CD4-positive, alpha-beta T cell treated with Interleukin-10 for 1 hour (primary cell): ENCODE results near the gene LIPN.

Experiments
- DNase-seq: peaks from one replicate; pipeline ENCODE4 v3.0.0-alpha.2; 2020

LIPN gene

DNA sequence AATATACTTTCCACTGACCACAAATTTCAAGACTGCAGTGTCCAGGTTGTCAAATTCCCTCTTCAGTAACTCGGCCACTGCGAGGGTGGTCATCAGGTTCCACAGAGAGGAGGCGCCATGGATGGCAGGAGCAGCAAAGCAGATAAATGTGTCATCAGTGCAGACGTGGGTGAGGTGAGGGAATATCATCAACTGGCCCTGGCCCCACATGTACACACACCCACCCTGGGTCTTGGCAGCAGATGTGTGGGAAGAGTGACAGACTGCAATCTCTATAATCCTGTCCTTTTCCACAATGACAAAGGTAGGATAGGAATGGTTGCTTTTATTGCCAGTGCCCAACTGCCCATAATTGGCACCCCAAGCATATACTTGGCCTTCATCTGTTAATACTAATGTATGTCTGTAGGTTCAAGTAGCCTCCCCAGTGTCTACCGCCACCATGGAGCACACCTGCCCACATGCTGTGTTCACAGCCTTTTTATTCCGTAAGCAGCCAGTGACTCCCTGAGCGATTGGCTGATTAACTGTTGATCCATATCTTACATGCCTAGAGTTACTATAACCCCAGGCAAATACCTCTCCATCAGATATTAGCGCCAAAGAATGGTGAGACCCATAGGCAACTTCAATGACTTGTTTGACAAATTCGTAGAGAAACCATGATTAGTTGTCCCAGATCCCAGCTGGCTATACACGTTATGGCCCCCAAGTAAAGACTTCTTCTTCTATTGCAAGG, 26.4 kb downstream of the LIPN start:
- DNase-seq = no peak

DNA sequence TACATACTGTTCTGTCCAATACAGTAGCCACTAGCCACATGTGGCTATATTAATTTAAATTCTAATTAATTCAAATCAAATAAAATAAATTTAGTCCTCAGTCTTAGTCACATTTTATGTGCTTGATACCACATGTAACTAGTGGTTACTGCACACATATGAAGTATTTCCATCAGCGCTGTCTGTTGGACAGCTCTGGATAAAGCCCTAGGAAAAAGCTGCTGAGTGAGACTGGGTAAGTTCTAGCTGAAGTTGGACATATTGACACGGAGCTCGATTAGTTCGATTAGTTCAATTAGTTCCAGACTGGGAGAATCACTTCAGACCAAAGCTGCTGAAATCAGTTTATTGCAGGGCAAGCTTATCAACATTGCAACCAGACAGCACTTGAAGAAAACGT, 27.6 kb downstream of the LIPN start:
- no peak for DNase-seq

DNA sequence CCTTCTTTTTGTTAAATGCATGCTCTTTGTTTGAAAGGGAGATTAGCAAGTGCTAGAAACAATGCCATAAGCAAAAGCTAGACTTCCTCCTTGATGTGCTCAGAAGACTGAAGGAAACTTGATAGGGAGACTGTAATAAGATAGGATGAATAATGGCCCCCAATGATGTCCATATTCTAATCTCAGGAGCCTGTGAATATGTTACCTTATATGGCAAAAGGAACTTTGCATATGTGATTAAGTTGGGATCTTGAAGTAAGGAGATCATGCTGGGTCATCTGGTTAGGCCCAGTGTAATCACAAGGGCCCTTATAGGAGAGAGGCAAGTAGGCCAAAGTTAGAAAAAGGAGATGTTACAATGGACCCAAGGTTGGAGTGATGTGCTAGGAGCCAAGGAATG, 29.1 kb downstream of the LIPN start:
- no peak for DNase-seq

DNA sequence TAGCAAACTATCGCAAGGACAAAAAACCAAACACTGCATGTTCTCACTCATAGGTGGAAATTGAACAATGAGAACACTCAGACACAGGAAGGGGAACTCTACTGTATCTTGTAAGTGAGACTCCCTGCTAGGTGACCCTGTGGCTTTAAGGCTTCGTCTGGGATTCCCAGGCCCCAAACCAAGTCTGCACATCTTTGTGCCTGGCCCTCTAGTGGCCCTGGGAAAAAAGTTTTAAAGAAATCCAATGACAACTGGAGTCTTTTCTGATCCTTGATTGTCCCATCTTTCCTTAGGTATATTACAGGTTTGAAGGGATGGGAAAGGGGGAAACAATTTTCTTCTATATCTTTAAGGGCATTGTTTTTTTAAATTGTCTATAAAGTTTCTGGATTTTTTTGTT, 32.1 kb downstream of the LIPN start:
- DNase-seq = no peak

DNA sequence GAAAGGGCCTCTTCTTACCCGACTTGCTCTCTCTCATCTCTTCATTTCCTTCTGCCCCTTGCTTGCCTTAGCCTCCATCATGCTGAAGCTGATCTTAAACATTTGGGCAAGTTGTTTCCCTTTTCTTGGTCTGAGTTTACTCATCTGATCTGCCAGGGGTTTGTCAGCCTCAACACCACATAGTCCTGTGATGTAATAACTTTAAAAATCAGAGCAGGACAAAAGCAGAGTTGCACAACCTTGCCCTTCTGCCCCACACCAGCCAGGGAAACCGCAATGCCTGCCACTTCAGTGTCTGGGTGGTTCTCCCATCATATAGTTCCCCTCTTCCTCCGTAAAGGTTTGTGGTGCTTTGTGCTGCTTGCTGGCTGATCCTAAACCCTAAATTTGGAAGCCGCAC, 32.8 kb downstream of the LIPN start:
- DNase-seq = peak; percentile 18

DNA sequence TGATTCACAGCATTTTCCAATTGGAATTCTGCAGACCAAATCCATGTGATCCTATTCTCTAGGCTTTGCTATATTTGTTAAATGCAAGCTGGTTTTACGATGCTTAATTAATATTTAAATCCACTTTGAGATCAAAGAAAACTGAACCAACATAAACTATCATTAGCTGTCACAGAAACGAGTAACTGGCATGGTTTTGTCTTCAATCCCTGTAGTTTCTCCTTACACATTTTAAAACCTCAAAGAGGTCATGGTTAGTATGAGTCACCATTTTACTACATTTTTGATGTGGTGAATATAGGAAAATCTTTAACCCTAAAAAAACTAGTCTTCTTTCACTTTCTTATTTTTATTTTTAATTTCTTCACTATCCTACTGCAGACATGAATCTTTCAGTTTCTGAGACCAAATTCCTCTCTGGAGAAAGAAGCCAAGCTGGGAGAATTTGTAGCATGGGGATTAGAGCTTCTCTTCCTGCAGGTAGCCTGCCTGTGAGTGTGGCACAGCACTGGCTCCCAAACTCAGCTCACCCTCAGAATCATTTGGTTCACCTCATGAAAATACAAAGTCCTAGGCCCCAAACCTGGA, 34.0 kb downstream of the LIPN start:
- peak; percentile 13 for DNase-seq

DNA sequence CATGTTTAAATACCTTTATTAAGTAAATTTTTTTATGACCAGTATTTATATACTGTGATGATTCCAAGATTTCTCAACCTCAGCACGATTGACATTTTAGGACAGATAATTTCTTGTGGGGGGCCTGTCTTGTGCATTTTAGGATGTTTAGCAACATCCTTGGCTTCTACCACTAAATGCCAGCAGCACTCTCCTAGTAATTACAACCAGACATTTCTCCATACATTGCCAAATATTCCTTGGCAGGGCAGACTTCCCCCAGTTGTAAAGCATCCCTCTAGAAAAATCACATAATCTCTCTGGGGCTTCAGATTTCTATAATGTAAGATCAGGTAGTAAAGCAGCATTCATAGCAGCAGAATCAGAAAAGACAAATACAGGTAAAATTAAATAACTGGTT, 34.9 kb downstream of the LIPN start:
- no peak for DNase-seq

DNA sequence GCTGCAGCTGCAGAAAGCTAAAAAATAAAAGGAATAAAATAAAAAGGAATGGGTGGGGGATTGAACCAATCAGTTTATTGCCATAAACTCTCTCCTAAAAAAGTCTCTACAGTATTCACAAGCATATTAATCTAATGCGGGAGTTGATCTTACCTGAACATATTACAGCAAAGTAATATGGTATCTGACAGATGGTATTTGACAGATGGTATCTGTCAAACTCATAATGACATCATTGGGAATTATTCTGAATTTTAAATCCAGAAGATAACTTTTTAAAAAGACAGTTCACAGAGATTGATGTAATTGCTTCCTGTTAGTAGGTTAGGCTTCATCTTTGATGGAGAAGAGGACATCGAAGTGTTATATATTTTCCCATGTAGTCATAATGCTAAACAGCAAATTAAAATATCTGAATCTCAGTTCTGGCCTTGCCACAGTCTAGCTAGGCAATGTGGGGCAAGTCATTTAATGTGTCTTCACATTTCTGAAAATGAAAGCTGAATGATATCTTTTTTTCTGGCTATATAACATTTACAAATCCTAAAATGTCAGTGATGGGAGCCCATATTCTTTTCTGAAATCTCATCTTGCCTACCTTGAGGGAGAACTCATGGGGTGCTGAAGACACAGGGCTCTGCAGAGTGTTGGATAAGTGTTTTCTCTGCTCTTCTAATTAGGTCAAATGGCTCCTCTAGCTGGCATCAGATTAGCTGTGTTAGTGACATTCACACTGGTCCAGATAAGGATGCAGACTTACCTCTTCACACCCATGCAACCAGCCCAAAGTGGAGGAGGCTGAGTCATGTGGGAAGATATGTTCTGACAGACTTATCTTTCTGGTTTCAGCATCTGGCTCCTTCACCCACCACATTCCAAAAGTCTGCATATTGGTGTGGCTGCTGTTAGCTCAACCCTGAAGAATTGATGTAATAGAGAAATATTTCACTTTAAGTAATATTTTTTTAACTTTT, 40.6 kb downstream of the LIPN start:
- no peak for DNase-seq

DNA sequence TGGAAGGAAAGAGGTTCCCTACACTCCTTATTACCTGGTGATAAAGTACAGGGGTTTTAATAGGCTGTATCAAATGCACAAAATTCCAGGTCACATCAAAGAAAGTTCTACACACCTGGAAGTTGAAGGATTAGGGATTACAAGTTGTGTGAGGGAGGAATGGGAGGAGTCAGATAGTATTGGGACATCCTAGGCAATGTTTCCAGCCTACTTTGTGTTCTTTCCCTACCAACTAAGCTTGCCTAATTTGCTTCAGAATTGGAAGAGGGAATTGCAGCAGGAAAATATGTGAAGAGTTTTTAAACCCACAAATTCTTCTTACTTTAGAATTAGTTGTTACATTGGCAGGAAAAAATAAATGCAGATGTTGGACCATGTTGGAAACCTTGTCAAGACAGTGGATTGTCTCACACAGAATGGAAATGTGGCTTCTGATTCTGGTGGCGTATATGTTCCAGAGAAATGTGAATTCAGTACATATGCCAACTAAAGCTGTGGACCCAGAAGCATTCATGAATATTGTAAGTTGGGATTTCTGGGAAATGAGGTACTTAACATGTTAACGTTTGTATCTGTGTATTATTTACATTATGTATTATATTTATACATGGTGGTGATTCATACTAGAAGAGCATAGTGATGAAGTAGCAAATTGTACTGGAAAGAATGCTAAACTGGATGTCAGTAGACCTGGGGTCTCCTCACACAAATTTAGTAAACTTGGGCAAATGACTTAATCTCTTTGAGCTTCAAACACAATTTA, 42.9 kb downstream of the LIPN start, which contains the start of gene LIPM:
Gene LIPM, plus strand, starts transcription at position 208 of the 763 bp plus-strand sequence. Its CDS starts 167 bp downstream, at position 375.
- no peak for DNase-seq

DNA sequence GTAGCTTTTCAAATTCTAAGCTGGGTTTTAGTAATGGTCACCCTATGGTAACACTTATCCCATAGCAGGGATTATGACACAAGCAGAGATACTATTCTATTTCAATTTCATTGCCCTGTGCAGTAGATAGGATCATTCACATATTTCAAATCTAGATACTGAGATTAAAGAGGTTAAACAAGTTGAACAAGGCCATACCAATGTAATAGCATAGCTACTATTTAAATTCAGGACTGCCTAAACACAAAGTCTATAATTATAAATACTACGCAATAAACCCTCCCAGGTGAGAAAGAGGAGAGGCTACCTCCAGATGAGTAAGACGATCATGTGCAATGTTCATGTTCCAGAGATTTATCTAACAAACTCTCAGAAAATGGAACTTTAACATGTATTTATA, 43.8 kb downstream of the LIPN start:
- no peak for DNase-seq

DNA sequence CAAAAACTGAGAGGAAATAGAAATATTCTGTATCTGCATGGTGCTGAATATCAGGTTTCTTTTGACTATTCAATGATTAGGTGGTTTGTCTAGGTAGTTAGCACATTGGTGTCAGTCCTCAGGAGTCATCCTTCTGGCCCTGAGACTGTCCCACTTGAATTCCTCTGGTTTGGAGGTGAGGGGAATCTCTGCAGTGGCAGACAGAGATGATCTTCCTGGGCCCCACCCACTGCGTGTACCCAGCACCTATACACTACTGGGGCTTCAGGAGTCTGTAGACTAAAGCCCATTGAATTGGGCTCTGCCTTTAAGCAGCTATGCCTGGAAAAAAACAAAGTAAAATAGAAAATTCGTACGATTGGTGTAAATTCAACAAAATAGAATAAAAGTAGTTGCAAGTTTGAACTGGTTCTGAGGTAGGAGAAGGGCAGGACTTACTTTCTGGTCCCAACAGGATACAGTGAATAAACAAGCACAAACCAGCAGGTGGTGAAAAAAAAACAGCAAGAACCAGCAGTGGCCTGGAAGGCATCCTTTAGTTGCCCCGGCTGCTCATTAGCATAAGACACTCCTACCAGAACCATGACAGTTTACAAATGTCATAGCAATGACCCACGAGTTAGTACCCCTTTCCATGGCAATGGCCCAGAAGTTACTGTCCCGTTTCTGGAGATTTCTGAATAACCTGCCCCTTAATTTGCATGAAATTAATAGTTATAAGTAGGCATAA, 44.4 kb downstream of the LIPN start:
- no peak for DNase-seq

DNA sequence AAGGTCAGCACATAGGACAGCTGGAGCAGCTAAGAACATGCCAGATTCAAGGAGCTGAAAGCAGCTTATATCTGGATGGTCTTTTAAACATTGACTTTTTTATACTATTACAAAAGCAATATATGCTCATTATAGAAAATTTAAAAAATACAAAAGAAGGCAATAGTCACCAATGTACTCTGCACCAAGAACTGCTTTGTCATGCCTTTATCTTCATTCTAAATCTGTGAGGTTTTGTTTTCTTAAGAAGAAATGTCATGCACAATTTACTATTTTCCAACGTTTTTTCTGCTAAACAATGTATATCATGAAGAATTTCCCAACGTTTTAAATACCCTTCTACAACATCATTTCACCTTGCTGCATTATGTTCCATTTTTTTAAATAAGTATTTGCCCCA, 45.5 kb downstream of the LIPN start:
- DNase-seq = no peak

DNA sequence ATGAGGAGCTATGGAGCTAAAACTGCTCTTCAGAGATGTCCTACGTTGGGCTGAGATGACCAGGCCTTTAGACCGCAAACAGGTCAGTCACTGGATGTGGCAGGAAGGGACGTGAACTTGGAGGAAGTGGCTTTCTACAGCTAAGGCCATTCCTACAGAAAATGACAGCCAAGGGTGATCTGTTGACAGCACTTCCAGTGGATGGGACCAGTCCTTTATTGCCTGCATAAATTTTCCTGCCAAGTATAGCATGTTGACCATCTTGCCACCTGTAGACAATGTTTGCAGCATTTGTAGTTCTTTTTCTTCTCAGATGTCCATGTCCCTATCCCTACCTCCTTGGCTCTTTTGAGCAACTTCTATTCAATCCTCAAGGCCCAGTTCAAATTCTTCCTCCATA, 46.1 kb downstream of the LIPN start:
- DNase-seq = no peak

DNA sequence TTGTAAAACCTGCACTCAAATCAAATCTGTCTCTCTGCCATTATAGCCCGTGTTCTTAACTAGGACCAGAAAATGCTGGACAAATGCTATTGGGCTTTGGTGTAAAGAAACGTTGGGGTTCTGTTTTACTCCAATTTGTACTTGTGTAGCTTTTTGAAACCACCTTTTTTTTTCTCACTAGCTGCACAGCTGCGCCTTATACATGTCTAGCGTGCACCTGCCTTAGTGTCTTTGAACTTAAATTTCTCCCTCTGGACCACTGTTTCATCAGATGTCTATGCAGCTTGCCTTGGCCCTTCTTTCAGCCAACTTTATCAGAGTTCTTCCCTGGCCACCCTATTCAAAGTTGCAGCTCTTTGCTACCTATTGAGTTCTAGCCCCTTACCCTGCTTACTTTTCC, 49.8 kb downstream of the LIPN start:
- DNase-seq = no peak

DNA sequence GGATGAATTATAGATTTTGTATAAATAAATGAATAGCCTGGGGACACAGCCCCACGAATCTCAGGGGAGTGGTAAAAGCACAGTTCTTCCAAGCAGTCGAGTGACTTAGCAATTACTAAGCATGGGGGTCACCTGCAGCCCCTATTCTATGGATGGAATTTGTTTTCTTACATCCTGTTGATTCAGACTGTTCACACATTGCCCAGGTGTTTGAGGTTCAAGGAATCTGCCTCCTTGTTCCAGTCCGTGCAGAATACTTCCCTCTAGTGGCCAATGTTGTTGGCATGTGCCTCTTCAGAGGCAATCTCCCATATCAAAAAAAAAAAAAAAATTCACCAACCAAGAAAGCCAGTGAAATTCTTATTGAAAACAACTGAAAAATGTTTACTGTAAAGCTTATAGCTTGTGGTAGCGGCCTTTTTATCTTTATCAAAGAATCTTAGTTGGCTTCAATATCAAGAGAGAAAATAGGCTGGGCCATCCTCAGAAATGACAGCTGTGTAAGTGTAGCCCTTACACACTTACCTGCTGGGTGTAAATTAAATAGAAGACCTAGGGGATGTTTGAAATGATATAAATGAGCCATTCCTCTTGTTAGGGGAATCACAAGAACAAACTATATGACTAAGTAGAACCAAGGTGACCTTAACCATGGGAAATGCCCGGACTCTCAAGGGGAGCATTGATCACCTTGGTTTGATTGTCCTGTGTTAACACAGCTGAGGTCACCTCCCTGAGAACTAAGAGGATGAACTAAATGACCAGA, 50.6 kb downstream of the LIPN start:
- DNase-seq = peak; percentile 67

DNA sequence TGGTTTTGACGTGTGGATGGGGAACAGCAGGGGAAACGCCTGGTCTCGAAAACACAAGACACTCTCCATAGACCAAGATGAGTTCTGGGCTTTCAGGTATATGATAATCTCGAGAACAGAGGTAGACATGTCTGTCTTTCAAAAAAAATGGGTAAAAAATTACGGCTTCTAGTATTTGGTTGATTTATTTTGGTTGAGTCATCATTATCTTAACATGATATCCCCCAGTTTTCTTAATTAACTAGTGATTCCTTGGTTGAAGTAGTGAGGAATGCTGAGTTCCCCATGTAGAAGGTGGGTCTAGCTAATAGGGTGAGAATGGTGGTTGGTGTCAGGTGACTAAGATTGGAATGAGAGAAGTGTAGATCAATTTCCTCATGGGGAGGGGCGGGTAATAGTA, 53.4 kb downstream of the LIPN start:
- no peak for DNase-seq

DNA sequence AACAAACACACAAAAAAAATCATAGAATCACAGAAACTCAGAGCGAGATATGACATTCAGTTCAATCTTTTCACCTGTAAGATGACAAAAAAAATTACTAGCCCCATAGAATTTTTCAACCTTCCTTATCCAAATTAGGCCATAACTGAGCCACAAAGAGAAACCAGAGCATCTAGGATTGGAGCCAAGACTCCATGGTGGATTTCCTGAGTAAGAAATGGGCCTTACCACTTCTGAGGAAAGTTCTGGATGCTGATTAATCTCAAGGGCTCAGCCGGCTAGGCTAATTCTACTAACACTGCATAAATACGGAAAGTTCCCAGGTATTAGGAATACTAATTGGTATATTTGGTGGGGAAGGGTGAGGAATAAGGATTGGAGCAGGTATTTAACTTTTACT, 59.5 kb downstream of the LIPN start:
- no peak for DNase-seq

DNA sequence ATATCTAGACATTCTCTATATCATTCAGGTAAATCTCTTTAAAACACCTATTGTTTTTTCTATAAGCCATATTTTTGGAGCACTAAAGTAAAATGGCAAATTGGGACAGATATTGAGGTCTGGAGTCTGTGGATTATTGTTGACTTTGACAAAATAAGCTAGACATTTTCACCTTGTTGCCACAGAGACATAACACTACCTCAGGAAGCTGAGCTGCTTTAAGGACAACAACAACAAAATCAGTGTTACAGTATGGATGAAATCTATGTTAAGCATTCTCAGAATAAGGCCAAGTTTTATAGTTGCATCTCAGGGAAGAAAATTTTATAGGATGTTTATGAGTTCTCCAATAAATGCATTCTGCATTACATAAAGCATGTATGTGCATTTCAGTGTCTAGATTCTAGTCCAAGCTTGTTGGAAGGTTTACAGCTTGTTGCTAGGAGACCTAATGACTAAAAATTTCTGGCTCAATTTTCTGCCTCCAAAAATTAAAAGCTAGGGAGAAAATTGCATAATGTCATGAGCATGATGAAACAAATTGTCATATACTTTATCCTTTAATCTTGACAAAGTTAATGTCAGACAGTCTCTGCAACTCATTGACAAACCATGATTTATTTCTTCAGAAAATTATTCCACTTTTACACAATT, 61.1 kb downstream of the LIPN start:
- DNase-seq = no peak

DNA sequence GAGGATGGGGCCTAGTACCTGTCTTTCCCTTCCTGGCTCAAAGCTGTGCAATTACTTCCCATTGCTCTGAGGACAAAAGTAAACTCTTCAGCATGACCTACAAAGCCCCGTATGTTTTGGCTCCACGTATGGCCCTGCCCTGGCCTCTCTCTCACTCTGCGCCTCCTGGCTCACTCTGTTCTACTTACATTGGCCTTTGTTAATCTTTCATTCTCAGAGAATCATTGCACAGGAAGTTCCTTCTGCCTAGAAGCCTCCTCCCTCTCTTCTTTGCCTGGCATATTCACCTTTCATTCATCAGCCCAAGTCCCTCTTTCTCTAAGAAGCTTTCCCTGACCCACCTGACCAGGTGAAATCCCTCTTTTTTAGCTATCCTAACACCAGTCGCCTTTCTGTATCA, 66.6 kb downstream of the LIPN start:
- DNase-seq = no peak

DNA sequence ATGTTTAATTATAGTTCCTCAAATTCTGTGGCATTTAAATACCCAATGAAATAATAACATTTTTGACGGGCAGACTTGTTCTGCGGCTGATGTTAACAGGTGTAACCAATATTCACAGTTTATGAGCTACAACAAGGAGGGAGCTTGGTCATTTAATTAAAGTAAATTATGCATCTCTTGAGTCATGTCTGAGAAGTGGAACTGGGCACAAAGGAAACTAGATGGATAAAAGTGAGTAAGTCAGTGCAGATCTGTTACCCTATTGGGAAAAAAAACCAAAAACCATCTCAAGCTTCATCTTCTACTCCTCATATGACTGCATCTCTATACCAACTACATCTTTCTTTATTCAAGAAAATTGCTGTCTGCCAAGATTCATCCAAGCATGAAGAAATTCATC, 67.9 kb downstream of the LIPN start:
- no peak for DNase-seq

DNA sequence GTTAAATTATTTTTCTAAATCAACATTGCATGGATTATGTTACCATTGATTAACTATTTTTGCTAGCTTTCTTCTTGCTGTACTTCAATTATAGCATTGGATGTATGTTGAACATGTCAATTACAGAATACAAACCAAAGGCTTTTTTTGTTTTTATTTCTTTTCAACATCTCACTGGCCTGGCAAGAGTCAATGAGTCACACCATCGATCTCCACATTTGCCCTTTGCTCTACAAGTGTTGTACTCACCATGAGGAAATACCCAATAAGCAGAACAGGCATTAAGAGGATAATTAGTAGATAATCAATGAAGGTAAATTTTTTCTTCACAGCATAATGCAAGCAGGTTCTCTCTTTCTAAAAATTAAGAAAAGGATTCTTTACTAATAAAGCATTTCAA, 68.5 kb downstream of the LIPN start:
- DNase-seq = no peak
